Measurements from ENCODE around the gene L1TD1. TPM values are rescaled to one million over a fixed set of nuclear protein-coding genes. Genes with fewer than 3 reads are reported as not detected.

L1TD1 gene
- total and polyA plus RNA-seq, 2 donors (not counting 3 experiments of a cell fraction or from before 2014, with no cell fraction given), result 0.01 TPM; not detected in 1

GRCh38 chr1:62237361-62237760 lies 42.7 kb downstream of the L1TD1 start:
- CTCF ChIA-PET, result interaction anchor here (1.0 kb wide), 1 partner anchor 509 kb away, joined by 3 read pairs; no protein-coding TSS in a partner anchor
- H3K27ac ChIP-seq (ENCODE audit: insufficient read depth, low read depth, low read length), result no peak overlapping the region
- H3K79me2 ChIP-seq (ENCODE audit: control insufficient read depth, insufficient read depth, low read length), result no peaks in the 10 kb centered on the region
- no TSS peak for BruUV-seq (replicated peaks)
- H2AFZ ChIP-seq (ENCODE audit: low read depth, low read length), result no peak overlapping the region
- intact Hi-C loops (cut with micrococcal nuclease), result no loop called here
- H3K27me3 ChIP-seq (ENCODE audit: control insufficient read depth in 2 of 2, insufficient read depth in 2 of 2, low read length in 2 of 2), result no peaks in the 10 kb centered on the region
- FAIRE-seq (no peak), DNase-seq (ENCODE audit: low read depth, low spot score) (no peak)
- no peaks in the 10 kb centered on the region for H3K4me1 ChIP-seq (ENCODE audit: control insufficient read depth, extremely low read depth, insufficient read depth, low read length)
- dilution Hi-C loops (cut with MboI; ENCODE audit: extremely low pct_ligation_motif_present, low sequenced_read_pairs), result no loop called here
- no peak for TF ChIP-seq MYC (IDR thresholded peaks at IDR 0.05; ENCODE audit: low read depth, low read length)
- H3K9me1 ChIP-seq (replicated peaks; ENCODE audit: control insufficient read depth, extremely low read depth, insufficient read depth, low read length), result no peaks in the 10 kb centered on the region
- no peak overlapping the region for H3K4me3 ChIP-seq (replicated peaks in 1 of 3; ENCODE audit: insufficient read depth in 1 of 3, low read depth in 1 of 3, low read length in 3 of 3)
- H3K9me3 ChIP-seq (replicated peaks; ENCODE audit: control insufficient read depth, insufficient read depth, low read length), result no peaks in the 10 kb centered on the region
- H3K9ac ChIP-seq (replicated peaks; ENCODE audit: extremely low read depth, insufficient read depth, low read length), result no peak overlapping the region
- no peaks in the 10 kb centered on the region for H4K20me1 ChIP-seq (replicated peaks; ENCODE audit: control insufficient read depth, extremely low read depth, insufficient read depth, low read length)
- H3K4me2 ChIP-seq (ENCODE audit: insufficient read depth, low read length), result no peak overlapping the region
- POLR2A ChIA-PET, result no interaction called here
- H3K36me3 ChIP-seq (ENCODE audit: control insufficient read depth in 2 of 2, extremely low read depth in 1 of 2, insufficient read depth in 2 of 2, low read length in 2 of 2), result no peaks in the 10 kb centered on the region

- CTCF ChIA-PET, result no interaction called here
- Histone ChIP-seq H3K9me3 (replicated peaks; ENCODE audit: control insufficient read depth, insufficient read depth, low read length) (no peaks in the 10 kb centered on the region), H3K4me2 (ENCODE audit: insufficient read depth, low read length) (no peak overlapping the region), H3K9me1 (replicated peaks; ENCODE audit: control insufficient read depth, extremely low read depth, insufficient read depth, low read length) (no peaks in the 10 kb centered on the region), H3K36me3 (ENCODE audit: control insufficient read depth in 2 of 2, extremely low read depth in 1 of 2, insufficient read depth in 2 of 2, low read length in 2 of 2) (no peaks in the 10 kb centered on the region), H3K4me3 (replicated peaks in 1 of 3; ENCODE audit: insufficient read depth in 1 of 3, low read depth in 1 of 3, low read length in 3 of 3) (no peak overlapping the region), H3K27me3 (ENCODE audit: control insufficient read depth in 2 of 2, insufficient read depth in 2 of 2, low read length in 2 of 2) (no peaks in the 10 kb centered on the region), H3K27ac (ENCODE audit: insufficient read depth, low read depth, low read length) (no peak overlapping the region), H3K9ac (replicated peaks; ENCODE audit: extremely low read depth, insufficient read depth, low read length) (no peak overlapping the region), H3K79me2 (ENCODE audit: control insufficient read depth, insufficient read depth, low read length) (no peaks in the 10 kb centered on the region), H3K4me1 (ENCODE audit: control insufficient read depth, extremely low read depth, insufficient read depth, low read length) (no peaks in the 10 kb centered on the region), H2AFZ (ENCODE audit: low read depth, low read length) (no peak overlapping the region), H4K20me1 (replicated peaks; ENCODE audit: control insufficient read depth, extremely low read depth, insufficient read depth, low read length) (no peaks in the 10 kb centered on the region)
- intact Hi-C loops (cut with micrococcal nuclease), result no loop called here
- dilution Hi-C loops (cut with MboI; ENCODE audit: extremely low pct_ligation_motif_present, low sequenced_read_pairs), result no loop called here
- no peak for FAIRE-seq
- TF ChIP-seq EZH2 (IDR thresholded peaks at IDR 0.05; ENCODE audit: borderline replicate concordance, low read depth, low read length, severe bottlenecking), result no peak
- TF ChIP-seq MAX (IDR thresholded peaks at IDR 0.05; ENCODE audit: insufficient read depth, insufficient read length), result no peak
- no peak for TF ChIP-seq CTCF (IDR thresholded peaks at IDR 0.05; ENCODE audit: extremely low read depth in 1 of 2, insufficient read depth in 1 of 2, low read depth in 1 of 2, low read length in 2 of 2)
- no peak for TF ChIP-seq FOS (IDR thresholded peaks at IDR 0.05; ENCODE audit: borderline replicate concordance, insufficient read depth, low read length)
- no peak for TF ChIP-seq POLR2AphosphoS5 (IDR thresholded peaks at IDR 0.05; ENCODE audit: insufficient read depth, low read depth, low read length)
- TF ChIP-seq POLR2A (IDR thresholded peaks at IDR 0.05; ENCODE audit: low read depth, low read length), result no peak
- TF ChIP-seq JUN (IDR thresholded peaks at IDR 0.05; ENCODE audit: borderline replicate concordance, insufficient read depth, insufficient read length, low read depth), result no peak
- no peak for TF ChIP-seq MYC (IDR thresholded peaks at IDR 0.05; ENCODE audit: low read depth, low read length)
- no peak for TF ChIP-seq GATA2 (IDR thresholded peaks at IDR 0.05; ENCODE audit: insufficient read depth, insufficient read length, low read depth, low read length)
- no TSS peak for BruUV-seq (replicated peaks)
- POLR2A ChIA-PET, result no interaction called here
- no peak for DNase-seq (ENCODE audit: low read depth, low spot score)
Observed at GRCh38 chr1:62237950-62238374, 43.3 kb downstream of the L1TD1 start.
